ENCODE results near the gene CNP. TPM values are rescaled to one million over a fixed set of nuclear protein-coding genes. Genes with fewer than 3 reads are reported as not detected.
A peak's percentile ranks its signal among the peaks of the same experiment; 100 is the strongest.

The CNP gene
- total RNA-seq, 1 donor from 2014 or later = 84.3 TPM

- TF ChIP-seq CTCF (conservative IDR thresholded peaks at IDR 0.05) = no peak
- Mint-ChIP-seq H3K9me3 (no peaks in the 10 kb centered on the region), H3K27ac (peak overlapping the region; percentile 2), H3K27me3 (no peaks in the 10 kb centered on the region), H3K4me1 (ENCODE audit: unreplicated experiment) (peaks cover 19% of the 10 kb centered on the region), H3K4me3 (no peak overlapping the region), H3K36me3 (peaks cover 13% of the 10 kb centered on the region)
- DNase-seq (ENCODE audit: extremely low spot score, unreplicated experiment) = no peak
Measured at GRCh38 chr17:42000413-42001133, 34.0 kb downstream of the CNP start.

GRCh38 chr17:42001729-42002128 is 35.1 kb downstream of the CNP start:
- TF ChIP-seq CTCF (conservative IDR thresholded peaks at IDR 0.05) = no peak
- H3K4me3 Mint-ChIP-seq = no peak overlapping the region
- DNase-seq (ENCODE audit: extremely low spot score, unreplicated experiment) = no peak
- H3K36me3 Mint-ChIP-seq = peaks cover 12% of the 10 kb centered on the region
- no peak overlapping the region for H3K27ac Mint-ChIP-seq
- no peaks in the 10 kb centered on the region for H3K9me3 Mint-ChIP-seq
- H3K4me1 Mint-ChIP-seq (ENCODE audit: unreplicated experiment) = peaks cover 19% of the 10 kb centered on the region
- no peaks in the 10 kb centered on the region for H3K27me3 Mint-ChIP-seq

- no peak for TF ChIP-seq CTCF (conservative IDR thresholded peaks at IDR 0.05)
- no peaks in the 10 kb centered on the region for H3K27me3 Mint-ChIP-seq
Measured at GRCh38 chr17:42002175-42002791, 35.7 kb downstream of the CNP start.

GRCh38 chr17:42002792-42003301 is 36.3 kb downstream of the CNP start:
- DNase-seq (ENCODE audit: extremely low spot score, unreplicated experiment) = no peak
- Mint-ChIP-seq H3K36me3 (peaks cover 11% of the 10 kb centered on the region), H3K9me3 (no peaks in the 10 kb centered on the region), H3K27me3 (no peaks in the 10 kb centered on the region), H3K4me1 (ENCODE audit: unreplicated experiment) (peaks cover 19% of the 10 kb centered on the region), H3K4me3 (no peak overlapping the region), H3K27ac (peak overlapping the region; percentile 12)
- no peak for TF ChIP-seq CTCF (conservative IDR thresholded peaks at IDR 0.05)

More at GRCh38 chr17:42002175-42002791, 35.7 kb downstream of the CNP start:
- H3K36me3 Mint-ChIP-seq = peaks cover 11% of the 10 kb centered on the region
- H3K4me1 Mint-ChIP-seq (ENCODE audit: unreplicated experiment) = peaks cover 19% of the 10 kb centered on the region
- no peaks in the 10 kb centered on the region for H3K9me3 Mint-ChIP-seq
- DNase-seq (ENCODE audit: extremely low spot score, unreplicated experiment) = no peak
- no peak overlapping the region for H3K4me3 Mint-ChIP-seq
- peak overlapping the region; percentile 12 for H3K27ac Mint-ChIP-seq

DNA sequence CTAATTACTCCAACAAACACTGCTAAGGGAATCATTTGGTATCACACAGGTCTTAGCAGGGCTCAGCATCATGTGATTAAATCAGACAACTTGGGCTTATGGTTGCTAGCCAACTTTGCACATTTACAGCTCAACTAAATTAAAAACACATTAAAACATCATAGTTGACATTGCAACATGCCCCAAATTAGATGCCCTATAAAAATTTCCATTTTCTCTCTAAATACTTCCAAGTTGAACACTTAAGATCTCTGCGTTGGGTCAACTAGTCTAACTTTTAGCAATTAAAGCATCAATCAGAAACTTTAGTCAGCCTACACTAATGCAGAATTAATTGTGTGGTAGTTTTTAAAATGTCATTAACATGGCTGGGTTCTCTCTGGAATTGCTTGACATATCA is 38.6 kb downstream of the CNP start:
- no peak for TF ChIP-seq CTCF (conservative IDR thresholded peaks at IDR 0.05)
- no peak for DNase-seq (ENCODE audit: extremely low spot score, unreplicated experiment)
- Mint-ChIP-seq H3K9me3 (no peaks in the 10 kb centered on the region), H3K27me3 (no peaks in the 10 kb centered on the region), H3K4me3 (no peak overlapping the region), H3K4me1 (ENCODE audit: unreplicated experiment) (peaks cover 19% of the 10 kb centered on the region), H3K36me3 (peaks cover 12% of the 10 kb centered on the region), H3K27ac (no peak overlapping the region)

All from type B pancreatic cell (in vitro differentiated cells).